Activated CD4-positive, CD25-positive, alpha-beta regulatory T cell treated with anti-CD3 and anti-CD28 coated beads, Interleukin-2, amount 50 U/mL, for 16 hours (primary cell): ENCODE measurements around the gene CPZ.
"Not testable (repeated sequence)": the region's sequence is repeated elsewhere in the genome, so short reads cannot be mapped to it uniquely, and the experiment has no call there.

Source experiments
- DNase-seq: peaks from one replicate; pipeline ENCODE4 v3.0.0-alpha.2; 2020; ENCODE audit warnings: low read depth, low spot score

CPZ gene

DNA sequence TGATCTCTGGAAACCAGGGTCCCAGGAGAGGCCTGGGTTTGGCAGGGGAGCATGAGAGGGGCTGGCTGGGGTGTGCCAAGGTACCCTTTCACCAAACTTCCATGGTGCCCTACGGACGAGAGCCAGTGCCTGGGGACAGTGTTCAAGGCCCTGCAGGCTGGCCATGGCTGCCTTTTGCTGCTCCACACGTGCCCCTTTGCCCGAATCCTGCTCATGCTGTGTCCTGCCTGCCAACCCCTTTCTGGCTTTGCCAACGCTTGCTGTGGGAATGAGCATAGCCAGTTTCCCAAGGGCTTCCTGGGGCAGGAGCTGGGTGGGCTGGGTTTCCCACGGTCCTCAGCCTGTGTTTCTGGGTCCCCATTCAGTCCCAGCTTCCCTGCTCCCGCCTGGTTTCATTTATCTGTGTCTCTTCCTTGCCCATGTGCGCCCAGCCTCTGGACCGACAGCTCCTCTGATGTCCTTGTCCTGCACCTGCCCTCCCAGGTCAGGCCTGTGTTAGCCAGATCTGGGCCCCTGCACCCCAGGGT, 17.3 kb downstream of the CPZ start:
- DNase-seq = no peak

DNA sequence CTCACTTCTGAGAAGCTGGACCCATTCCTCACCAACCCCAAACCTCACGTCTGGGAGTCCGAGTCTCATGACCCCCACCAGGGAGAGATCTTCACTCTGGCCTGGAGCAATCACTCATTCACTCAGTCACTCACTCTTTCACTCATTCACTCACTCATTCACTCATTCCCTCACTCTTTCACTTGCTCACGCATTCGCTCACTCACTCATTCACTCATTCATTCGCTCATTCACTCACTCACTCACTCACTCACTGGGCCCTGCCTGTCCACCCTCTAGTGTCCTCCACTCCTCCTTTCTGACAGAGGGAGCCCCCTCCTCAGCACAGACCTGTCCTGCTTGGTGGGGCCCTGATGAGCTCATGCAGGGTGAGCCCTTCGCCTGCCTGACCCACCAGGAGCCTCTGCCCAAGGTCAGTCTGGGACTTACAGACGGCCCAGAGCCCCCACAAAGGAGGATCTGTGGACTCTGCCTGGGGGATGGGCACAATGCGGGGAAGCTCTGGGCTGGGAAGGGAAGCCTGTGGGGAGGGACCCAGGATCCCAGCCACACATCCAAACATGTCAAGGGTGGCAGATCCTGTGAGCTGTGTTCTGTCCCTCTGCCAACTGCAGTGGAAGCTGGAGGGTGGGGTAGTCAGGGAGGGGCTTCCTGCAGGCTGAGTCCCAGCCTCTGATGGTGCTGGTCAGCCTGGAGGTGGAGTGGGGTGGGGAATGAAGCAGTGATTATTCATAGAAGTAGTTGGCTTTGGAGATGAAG, 18.5 kb downstream of the CPZ start:
- DNase-seq = no peak

DNA sequence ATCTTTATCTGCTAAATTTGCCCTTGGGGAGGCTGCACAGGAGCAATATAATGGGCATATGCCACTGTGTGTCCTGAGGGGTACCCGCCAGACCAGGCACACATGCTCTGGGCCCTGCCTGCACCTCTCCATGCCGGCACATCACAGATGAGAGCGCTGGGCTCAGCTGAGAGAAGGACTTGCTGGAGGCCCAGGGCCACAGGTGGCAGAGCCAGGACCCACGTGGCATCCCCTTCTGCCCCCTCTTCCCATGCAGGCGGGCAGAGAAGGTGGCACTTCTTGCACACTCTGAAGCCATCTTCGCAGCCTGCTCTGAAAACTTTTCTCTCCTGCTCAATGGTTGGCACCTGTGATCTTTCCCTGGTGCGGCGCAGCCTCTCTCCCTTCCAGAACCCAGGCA, 20.1 kb downstream of the CPZ start:
- DNase-seq = no peak

DNA sequence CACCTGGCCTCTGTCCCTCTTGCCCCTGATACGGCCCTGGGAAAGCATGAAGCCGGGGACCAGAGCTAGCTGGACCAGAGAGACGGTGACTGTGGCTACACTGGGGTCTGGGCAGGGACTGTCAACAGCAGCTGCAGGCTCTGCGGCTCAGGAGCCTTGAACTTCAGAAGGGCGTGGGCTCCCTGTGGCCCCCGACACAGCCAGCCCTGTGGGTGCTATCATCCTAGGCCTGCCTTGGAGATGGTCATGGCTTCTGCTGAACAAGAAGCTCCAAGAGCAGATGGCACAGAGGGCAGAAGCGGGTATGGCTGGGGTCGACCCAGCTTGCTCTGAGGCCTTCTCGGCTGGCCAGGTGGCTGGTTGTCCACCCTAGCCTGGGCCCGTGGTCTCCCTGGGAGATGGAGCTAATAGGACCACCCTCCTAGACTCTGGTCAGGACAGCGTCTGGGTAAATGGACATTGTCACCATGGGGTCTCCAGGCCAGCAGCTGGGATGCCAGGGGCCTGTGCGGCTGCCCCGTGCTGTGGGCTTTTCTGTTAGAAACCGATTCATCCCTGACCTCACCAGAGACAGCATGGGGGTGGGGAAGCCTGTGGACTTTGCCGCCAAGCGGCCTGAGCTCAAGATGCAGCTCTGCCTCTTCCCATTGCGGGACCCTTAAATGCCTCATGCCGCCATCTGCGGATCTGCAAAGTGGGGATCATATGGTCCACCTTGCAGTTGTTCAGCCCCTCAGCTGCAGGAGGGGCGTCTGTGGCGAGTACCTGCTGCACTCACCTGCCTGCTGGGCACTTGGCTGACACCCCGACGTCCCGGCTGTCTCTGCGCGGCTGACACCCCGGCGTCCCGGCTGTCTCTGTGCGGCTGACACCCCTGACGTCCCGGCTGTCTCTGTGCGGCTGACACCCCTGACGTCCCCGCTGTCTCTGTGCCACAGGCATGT, 21.1 kb downstream of the CPZ start:
- DNase-seq = no peak

DNA sequence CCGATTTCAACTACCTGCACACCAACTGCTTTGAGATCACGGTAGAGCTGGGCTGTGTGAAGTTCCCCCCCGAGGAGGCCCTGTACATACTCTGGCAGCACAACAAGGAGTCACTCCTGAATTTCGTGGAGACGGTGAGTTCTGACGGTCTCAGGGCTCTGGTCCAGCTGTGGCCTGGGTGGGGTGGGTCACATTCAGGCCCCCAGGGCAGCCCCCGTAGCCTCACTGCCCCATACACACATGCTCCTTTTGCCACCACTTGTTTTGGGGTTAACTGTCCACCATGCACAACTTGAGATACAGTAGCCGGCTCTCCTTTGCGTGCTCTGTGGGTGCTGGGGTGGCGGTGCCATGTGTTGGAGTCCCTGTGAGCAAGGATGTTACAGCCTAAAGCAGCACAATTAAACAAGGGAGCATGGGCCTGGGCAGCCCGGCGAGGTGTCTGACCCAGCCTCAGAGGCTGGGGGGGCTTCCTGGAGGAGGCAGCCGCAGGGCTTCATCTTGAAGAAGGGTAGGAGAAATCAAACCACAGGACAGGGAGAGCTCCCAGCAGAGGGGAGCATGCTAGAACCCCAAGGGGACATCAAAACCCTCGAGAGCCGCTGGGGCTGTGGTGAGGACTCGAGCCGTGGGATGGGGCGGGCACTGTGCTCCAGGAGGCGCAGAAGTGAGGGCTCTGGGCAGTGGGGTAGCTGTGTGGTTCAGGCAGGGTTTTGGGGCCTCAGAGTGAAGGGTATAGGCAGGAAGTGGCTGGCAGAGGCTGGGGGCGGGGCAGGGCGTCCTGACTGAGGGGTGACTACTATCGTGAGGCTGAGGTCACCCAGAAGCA, 22.0 kb downstream of the CPZ start:
- no peak for DNase-seq

DNA sequence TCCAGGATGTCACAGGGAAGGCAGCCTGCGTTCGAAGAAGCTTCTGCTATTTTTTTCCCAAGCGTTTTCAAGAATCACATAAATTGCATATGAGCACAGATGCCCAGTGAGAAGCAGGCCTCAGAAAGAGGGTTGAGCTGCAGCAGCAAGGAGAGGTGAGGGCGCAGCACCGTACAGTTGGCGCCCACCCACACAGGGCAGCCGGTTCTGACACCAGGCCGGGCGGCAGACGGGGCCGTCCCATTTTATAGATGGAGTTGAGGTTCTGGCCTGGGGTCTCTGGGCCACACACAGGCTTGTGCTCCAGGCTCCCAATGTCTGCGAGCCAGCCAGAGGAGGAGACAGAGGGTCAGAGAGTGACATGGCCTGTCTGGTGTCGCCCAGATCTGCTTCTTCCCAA, 22.8 kb downstream of the CPZ start:
- DNase-seq = no peak

DNA sequence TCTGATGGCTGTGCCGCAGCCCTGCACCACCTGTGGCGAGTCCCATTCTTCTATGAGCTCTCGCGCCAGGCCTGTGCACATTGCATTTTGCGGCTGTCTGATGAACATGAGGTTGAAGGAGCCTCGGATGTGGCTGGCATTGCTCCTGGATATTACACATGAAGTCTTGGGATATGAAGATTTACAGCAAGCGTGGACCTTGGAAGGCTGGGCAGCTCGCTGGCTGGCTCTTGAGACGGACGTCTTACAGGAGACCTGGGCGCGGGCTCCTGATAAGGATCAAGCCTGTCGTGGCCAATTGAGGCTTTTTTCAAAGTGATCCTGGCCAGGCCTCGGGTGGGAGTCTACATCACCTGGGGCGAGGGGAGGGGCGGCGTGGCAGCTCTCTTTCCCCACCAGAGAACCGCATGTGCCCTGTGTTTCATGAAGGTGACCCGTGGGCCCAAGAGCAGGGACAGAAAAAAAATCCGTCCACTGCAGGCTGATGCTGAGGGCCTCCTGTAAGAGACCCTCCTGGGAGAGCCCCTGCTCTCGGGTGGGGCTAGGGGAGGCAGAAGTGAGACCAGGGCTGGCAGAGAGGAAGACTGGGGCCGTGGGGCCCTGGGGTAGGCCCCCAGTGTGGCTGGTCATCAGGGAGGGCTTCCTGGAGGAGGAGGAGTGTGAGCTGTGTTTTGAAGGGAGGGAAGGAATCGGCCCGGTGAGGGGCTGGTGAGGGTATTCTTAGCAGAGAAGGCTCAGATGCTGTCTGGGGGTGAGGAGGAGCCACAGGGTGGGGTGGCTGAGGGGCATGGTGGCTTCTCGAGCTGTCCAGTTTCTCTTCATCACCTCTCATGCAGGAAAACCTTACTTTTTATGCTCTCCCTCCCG, 23.6 kb downstream of the CPZ start:
- DNase-seq = no peak

DNA sequence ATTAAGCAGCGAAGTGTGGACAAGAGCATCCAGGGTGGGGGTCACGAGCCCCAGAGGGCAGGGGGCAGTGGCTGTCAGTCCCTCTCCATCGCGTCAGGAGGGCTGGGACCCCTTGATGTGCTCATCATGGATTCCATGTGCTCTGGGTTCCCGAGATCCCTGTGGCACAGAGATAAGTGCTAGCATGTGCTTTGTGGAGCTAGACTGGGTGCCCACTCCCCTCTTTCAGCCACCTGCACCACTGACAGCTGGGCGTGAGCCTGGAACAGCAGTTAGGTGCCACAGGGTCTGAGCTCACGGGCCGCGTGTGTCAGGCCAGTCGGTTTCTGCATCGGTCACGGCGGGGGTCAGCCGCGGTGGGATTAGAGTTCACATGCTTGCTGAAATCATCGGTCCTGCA, 24.3 kb downstream of the CPZ start:
- DNase-seq = no peak

DNA sequence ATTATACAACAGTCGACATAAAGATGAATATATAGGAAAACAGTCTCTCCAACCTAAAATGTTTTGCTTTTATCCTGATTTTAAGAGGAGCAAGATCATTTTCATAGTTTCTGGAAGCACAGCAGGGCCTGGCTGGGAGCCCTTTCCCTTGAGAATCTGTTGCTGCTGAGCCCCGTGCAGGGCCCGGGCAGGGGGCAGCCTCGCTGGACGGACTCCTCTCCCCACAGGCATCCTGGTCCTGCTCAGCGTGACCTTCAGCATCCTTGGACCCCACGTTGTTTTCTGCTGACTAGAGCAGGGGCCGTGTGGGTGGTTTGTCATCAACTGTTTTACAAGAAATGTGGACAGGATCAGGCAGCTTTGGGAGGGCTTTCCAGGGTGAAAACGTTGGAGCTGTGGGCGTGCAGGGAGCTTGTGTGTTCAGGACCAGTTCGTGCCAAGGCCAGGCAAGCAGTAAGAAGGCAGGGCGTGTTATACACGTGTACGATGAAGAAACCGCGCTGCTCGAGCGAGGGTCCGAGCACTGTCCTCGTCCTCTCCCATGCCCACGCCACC, 25.0 kb downstream of the CPZ start:
- no peak for DNase-seq

DNA sequence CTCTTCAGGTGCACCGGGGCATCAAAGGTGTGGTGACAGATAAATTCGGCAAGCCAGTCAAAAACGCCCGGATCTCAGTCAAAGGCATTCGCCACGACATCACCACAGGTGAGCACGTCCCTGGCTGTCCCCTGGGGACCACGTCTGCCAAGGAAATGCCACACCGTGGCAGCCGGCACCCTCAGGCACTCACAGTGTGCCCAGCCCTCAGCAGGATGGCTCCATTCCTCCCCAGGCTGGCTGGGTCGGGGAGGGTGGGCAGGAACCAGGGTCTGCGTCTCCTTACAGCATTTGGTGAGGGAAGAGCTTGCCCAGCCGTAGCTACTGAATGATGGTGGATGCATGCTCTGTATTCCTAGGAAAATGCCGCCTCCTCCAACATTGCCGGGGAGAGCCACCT, 25.9 kb downstream of the CPZ start:
- no peak for DNase-seq

DNA sequence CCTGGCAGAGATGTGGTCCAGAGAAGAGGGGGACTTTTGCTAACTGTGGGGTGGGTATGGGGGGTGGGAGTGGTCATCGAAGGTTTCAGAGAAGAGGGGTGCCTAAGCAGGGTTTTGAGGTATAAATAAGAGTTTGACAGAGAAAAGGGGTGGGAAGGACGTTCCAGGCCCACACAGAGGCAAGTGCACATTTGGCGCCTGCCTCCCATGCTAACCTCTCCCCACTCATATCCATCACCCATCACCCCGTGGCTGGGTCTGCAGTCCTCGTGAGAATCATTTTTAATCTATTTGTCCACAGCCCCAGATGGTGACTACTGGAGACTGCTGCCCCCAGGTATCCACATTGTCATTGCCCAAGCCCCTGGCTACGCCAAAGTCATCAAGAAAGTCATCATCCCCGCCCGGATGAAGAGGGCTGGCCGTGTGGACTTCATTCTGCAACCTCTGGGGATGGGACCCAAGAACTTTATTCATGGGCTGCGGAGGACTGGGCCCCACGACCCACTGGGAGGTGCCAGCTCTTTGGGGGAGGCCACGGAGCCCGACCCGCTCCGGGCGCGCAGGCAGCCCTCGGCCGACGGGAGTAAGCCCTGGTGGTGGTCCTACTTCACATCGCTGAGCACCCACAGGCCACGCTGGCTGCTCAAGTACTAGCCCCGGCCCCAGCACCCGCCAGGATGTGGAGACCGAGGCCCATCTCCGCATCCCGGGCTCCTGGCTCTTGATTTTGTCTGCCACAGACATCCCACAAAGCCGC, 26.6 kb downstream of the CPZ start:
- DNase-seq = no peak

DNA sequence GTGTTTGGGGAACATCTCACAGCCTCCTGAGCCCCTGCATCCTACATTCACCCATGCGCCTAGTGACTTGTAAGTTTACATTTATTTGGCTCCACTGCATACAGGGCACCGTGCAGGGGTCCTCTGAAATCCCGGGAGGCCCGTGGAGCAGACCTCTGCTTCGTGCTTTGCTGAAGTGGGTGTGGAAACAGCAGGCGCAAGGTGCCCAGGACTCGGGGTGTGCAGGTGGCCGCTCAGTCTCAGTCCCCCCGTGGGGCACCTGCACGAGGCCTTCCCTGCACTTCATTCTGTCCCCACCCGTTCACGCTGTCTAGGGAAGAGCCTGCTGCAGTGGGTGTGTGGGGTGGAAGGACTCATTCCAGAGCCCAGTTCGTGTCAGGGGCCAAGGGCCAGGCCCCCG, 28.6 kb downstream of the CPZ start:
- not testable (repeated sequence) for DNase-seq

DNA sequence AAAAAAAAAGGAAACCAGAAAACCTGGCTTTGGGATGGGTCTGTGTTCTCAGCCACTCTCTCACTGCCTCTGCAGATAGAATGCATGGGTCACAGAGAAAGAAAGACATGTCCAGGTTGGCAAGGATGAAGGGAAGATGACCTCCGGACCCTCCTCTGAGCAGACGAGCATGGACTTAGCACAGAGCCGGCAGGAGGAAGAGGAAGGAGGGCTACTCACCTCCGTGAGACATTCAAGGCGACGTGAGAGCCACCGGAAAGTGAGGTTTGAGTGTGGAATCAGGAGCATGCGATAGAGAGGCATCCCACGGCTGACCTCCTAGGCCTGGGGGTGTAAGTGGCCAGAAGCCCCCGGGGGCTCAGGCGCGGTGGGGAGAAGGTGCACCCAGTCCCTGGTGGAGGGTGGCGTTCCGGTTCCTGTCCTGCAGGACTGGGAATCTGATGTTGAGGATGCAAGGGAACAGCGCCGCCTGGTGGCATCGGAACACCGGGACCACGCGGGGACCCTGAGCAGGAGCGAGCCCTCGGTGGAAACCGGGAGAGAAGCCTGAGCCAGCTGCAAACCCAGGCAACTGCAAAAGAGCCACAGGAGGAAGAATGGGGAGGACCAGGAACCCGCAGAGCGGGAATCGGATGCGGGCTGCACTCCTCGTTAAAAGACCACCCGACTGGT, 32.2 kb downstream of the CPZ start:
- DNase-seq = not testable (repeated sequence)

DNA sequence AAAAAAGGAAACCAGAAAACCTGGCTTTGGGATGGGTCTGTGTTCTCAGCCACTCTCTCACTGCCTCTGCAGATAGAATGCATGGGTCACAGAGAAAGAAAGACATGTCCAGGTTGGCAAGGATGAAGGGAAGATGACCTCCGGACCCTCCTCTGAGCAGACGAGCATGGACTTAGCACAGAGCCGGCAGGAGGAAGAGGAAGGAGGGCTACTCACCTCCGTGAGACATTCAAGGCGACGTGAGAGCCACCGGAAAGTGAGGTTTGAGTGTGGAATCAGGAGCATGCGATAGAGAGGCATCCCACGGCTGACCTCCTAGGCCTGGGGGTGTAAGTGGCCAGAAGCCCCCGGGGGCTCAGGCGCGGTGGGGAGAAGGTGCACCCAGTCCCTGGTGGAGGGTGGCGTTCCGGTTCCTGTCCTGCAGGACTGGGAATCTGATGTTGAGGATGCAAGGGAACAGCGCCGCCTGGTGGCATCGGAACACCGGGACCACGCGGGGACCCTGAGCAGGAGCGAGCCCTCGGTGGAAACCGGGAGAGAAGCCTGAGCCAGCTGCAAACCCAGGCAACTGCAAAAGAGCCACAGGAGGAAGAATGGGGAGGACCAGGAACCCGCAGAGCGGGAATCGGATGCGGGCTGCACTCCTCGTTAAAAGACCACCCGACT, 37.8 kb downstream of the CPZ start:
- DNase-seq = not testable (repeated sequence)

DNA sequence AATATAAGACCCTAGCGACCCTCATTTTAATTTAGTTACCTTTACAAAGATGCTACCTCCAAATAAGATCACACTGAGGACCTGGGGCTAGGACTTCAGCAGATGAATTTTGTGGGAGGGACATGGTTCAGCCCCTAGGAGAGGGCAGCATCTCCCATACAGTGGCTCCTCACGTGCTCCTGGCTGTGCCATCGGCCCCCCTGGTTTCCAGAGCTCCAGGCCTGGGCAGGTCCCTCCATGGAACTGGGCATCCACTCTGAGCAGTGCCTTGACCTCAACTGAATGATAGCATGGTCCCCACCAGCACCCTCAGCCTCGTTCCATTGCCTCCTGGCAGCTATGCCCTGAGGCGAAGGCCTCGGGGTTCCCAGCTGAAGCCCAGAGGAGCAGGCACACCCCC, 39.3 kb downstream of the CPZ start:
- not testable (repeated sequence) for DNase-seq

DNA sequence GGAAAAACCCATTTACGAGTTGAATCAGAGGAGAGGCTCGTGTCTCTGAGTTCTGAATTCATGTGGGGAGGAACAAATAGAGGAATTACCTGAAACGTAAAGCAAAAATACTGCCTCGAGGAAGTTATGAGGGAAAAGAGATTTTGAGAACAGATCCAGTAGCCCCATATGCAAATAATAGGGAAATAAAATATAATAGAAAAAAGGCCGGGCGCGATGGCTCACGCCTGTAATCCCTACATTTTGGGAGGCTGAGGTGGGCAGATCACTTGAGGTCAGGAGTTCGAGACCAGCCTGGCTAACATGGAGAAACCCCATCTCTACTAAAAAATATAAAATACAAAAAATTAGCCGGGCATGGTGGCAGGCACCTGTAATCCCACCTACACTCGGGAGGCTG, 42.2 kb downstream of the CPZ start:
- DNase-seq = not testable (repeated sequence)

DNA sequence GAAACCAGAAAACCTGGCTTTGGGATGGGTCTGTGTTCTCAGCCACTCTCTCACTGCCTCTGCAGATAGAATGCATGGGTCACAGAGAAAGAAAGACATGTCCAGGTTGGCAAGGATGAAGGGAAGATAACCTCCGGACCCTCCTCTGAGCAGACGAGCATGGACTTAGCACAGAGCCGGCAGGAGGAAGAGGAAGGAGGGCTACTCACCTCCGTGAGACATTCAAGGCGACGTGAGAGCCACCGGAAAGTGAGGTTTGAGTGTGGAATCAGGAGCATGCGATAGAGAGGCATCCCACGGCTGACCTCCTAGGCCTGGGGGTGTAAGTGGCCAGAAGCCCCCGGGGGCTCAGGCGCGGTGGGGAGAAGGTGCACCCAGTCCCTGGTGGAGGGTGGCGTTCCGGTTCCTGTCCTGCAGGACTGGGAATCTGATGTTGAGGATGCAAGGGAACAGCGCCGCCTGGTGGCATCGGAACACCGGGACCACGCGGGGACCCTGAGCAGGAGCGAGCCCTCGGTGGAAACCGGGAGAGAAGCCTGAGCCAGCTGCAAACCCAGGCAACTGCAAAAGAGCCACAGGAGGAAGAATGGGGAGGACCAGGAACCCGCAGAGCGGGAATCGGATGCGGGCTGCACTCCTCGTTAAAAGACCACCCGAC, 43.5 kb downstream of the CPZ start:
- not testable (repeated sequence) for DNase-seq

DNA sequence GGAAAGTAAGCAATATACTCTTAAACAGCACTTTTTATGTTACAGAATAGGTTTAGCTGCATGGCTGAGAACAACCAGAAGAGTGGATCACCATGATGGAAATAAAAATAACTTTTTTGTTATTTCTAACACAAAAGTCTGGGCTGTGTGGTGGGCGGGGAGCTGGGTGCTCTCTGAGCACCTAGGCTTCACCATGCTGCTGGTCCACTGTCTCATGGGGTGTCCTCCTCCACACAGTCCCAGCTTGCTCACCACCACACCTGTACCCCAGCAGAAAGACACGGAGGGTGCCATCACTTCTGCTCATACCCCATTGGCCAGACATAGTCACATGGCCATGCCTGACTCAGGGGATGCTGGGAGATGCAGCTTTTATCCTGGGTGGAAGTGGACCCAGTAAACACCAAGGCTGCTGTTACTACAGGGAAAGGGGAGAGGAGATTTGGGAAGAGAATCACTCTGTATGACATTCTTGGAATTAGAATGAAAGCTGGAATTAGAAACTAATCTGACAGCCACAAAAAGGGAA, 45.0 kb downstream of the CPZ start:
- no peak for DNase-seq
